ENCODE data around the gene OR10J1.
"Not testable (repeated sequence)": the region's sequence is repeated elsewhere in the genome, so short reads cannot be mapped to it uniquely, and the experiment has no call there.

Gene OR10J1

GRCh38 chr1:159439422-159439821 is at the start of gene OR10J1:
Gene OR10J1 (plus strand): TSS chr1:159439722. CDS start chr1:159439792, 70 bp downstream.
- no peak for DNase-seq

DNA sequence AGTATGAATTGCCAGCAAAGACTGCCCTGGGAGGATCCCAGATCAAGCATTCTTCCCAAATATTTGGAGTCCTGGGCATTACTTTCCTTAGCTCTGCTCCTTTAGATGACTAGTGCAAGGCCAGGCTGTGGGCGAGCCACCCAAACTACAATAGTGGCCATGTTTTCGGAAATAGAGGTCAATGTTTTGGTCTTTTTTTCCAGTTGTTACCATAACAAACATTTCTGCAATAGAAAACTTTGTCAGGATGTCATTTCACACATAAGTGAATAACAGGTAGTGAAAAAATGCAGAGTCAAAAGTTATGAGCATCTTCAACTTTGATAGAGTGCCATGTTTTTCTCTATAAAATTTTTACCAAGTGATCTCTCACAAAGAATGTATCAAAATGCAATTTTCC is 32.7 kb upstream of the OR10J1 start:
- DNase-seq = no peak

- no peak for DNase-seq
These were observed 30.6 kb upstream of the OR10J1 start for GRCh38 chr1:159408862-159409400.

DNA sequence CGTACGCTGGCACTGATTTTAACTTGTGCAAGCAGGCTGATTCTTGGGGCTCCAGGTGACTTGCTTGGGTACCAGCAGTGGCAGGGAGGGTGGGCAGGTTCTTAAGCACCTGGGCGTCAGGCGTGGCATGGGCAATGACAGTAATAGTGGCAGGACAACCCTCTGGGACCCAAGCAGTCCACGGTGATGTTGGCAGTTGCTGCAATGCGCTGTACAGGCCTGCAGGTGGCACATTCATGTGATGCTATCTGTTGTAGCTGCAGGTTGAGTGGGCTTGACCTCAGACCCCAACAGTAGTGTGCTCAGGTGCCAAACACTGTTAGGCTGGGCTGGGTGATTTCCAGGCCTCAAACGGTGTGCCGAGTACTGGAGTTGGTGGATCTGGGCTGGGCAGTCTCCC is 17.7 kb upstream of the OR10J1 start:
- no peak for DNase-seq

DNA sequence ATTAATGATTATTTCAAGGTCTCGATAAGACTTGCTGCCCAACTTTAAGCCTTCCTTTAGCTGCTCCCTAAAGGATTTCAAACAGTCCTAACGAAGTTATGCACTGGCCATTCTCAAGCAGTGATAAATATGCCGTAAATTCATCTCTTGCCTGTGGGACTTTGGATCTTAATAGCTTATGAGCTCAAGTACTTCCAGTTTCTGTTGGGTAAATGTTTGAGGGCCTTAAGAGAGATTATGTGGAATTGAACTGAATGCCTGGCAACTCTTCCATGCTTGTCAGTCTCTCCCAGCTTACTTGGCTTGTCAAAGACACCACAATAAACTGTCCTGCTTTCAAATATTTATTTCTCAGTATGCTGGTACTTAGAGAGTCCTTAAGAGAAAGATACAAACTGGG is 11.0 kb upstream of the OR10J1 start:
- DNase-seq = no peak

GRCh38 chr1:159429074-159429861 is 10.3 kb upstream of the OR10J1 start:
- DNase-seq = no peak

DNA sequence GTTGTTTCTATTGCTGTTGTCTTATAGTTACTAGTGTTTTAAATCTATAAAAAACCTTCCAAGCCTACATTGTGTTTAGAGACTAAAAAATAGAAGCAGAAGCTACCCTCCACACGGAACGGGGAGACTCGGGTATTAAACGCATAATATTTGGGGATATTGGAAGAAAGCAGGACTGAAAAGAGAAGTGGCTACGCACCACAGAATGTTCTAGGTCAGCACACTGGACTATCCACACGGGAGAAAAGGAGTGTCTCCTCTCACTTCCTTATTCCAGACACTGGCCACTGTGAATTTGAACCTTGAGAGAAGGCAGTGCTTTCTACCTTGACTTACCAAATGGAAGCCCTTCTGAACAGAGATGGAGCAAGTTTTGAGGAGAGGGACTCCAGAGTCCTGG is 8.5 kb upstream of the OR10J1 start:
- no peak for DNase-seq

DNA sequence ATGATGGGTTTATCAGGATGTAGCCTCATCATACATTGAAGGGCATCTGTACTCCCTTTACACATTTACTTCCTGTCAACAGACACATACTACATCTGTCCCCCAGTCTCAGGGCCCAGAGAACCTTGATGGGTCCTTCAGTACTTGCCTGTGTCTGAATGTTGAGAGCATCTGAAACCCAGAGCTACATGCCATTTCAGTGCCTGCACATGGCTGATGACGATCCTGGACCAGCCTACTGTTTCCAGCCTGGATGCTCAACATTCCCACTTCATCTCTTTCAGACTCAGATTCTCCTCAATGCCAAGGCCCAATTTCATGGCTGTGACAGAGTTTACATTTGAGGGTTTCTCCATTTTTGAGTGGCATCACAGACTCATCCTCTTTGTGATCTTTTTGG is 7.6 kb upstream of the OR10J1 start, which contains the start of gene OR10J4:
Gene OR10J4 (plus strand): TSS at position 301 of the 400 bp plus-strand sequence.
- no peak for DNase-seq

DNA sequence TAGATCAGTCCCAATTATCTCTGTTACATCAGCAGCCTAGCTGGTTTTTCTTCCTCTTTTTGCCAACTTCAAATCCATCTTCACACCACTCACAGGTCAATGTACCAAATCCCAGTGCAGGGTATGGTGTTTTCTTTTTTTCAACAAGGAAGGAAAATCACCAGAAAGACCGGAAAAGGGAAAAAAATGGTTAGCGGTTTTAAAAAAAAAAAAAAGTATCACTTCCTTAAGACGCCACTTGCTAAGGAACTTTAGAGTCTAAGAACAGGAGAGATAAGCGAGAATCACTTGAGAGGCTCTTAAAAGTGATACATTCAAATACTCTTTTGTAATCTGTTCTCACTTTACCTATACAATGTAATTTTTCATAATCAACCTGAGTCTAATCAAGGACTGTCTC is 3.1 kb upstream of the OR10J1 start:
- DNase-seq = no peak

DNA sequence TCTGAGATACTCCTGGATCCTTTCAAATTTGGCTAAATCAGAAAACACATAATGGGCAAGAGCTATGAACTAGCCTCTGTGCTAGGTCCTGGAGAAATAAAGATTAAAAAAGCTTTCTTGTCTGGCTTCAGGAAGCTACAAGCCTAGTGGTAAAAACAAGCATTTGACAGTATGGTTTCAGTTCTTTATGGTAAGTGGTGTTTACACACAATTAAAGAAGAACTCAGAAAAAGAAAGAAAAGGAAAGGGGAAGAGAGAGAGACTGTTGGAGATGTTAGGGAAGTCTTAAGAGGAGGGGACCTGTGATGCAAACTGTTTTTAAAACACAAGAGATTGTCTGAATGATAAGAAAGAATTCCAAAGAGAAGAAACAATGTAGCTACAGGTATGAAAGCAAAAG is 1.8 kb downstream of the OR10J1 start:
- DNase-seq = no peak

DNA sequence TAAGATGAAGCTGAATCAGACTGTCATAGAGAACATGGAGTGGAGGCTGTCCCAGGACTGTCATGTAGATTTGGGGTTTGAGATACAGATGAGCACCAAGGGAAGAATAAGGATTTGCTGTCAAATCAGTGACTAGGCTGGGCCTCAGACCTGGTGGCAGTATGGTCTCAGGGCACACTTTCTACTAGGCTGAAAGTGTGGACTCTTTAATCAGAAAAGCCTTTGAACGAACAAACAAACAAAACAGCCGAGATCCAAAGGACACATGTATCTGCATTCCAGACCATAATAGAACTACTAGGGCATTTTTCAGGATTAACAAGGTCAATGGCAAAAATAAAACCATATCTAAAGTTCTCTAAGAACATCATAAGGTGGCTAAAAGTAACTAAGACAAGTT is 2.9 kb downstream of the OR10J1 start:
- DNase-seq = no peak

DNA sequence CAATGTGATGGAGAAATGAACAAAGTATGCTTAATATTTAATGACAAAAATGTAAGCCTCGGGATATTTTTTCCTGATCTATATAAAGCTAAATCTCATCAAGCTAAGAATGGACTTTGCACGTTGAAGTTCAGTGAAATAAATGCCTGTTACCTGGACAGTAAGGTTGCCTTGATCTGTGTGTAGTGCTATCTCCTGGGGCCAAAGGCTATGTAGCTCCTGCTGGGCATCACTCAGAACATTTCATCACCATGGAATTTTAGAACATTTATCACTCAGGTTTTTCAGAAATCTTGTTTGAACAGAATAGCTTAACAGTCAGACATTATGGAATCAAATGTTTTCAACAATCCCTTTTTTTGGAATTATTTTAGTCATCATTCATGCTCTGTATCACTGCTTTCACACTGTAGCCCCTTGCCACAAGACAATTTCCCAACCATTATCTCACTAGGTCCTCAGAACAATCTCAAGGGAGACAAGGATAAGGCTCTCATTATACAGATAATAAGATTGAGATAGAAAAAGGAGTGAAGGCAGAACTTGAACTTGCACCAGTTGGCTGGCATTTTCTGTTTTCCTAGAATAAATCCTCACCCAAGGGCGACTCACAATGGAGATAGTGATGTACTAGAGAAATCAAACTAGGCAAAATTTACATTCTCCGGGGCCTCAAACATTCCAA is 3.7 kb downstream of the OR10J1 start:
- no peak for DNase-seq

GRCh38 chr1:159444511-159444910 is 5.0 kb downstream of the OR10J1 start:
- no peak for DNase-seq

DNA sequence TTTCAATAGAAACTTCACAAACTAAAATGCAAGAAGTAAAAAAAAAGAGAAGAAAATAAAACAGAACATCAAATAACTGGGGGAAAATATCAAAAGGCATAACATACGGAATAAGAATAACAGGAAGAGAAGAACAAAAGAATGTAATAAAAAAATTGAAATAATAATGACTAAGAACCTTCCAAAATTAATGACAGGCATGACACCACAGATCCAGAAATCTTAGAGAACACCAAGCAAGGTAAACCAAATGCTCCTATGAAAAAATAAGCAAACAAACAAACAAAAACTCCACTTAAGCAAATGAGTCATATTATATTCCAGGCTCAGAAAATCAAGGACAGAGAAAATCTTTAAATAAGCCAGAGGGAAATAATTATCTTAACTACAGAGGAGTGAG is 8.7 kb downstream of the OR10J1 start:
- no peak for DNase-seq

DNA sequence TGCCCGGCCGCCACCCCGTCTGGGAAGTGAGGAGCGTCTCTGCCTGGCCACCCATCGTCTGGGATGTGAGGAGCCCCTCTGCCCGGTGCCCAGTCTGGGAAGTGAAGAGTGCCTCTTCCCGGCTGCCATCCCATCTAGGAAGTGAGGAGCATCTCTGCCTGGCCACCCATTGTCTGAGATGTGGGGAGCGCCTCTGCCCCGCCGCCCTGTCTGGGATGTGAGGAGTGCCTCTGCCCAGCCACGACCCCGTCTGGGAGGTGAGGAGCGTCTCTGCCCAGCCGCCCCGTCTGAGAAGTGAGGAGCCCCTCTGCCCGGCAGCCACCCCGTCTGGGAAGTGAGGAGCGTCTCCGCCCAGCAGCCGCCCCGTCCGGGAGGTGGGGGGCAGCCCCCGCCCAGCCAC is 10.1 kb downstream of the OR10J1 start:
- not testable (repeated sequence) for DNase-seq

DNA sequence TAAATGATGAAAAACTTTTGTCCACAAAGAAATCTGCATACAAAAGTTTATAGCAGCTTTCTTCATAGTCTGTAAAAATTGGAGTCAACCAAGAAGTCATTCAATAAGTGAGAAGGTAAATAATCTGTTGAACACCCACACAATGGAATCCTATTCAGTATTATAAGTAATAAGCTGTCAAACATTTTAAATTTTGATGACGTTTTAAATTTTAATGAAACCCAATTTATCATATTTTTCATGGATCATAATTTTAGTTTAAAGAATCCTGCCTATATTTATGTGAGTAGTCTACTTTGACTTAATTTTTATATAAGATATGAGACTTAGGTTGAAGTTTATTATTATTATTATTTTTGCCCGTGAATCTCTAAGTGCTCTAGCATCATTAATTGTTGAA is 20.0 kb downstream of the OR10J1 start:
- no peak for DNase-seq

DNA sequence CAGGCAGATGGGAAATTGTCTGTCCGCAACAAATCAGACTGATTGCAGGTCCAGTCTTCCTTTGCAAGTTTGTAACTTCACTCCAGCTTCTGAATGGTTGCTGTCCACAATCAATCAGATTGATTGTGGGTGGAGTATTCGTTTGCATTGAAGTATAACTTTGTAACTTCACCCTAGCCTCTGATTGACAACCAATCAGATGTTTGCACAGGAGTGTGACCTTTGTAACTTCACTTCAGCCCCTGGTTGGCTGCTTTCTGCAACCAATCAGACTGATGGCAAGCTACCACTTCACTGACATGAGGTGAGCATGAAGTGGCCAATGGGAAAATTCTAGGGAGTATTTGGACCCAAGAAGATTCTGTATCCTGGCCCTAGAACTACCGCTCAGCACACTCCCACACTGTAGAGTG is 25.7 kb downstream of the OR10J1 start:
- DNase-seq = no peak

DNA sequence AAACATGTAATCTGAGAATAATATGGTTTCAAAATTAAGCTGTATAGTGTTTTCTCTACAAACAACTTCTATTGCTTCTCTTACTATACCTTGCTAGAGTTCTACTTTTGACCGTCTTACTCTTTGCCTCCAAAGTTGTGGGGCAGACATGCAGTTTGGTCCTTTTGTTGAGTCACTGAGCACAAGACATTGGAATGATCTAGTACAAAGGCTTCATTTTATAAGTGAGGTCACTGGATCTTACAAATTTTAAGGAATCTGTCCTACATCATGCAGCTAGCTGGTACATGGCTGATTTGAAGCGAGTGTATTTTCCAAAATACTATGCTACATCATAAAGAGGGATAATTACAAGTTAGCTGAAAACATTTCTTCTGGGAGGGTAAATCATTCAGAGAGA is 28.8 kb downstream of the OR10J1 start:
- no peak for DNase-seq

- no peak for DNase-seq
These were observed 30.5 kb downstream of the OR10J1 start for GRCh38 chr1:159469921-159470533.

DNA sequence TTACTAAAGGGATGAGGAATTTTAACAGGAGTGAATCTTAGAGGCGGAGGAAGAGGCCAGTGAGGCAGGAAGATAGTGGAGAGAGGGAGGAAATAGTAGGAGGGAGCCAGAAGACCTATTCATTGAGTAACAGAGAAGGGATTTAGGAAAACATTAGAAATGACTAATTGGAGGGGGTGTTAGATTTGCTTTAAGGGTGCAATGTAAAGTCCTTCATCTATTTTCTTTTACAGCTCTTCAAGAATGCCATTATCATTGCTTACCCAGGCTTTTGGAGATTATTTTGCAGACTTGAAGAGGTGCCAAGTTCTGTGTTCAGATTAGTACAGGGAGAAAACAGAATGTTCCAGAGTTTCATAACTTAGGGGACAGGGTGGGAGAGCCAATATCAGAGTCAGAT is 33.8 kb downstream of the OR10J1 start:
- no peak for DNase-seq

DNA sequence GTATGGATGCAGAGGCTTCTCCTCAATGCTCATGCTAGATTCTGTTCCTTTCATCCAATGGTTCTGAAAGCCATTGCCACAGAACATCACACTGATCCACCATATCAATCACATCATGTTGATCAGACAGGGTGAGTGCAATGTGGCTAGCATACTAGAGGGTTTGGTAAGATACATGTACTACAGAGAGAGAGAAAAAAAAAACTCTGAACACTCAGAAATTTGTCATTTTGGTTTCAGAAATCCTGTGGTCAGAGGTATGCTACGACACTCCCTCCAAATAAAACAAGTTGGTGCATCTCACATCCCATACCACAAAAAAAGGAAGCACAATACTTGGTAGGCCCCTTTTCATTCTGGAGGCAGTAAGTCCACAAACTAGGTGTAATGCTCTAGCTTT is 35.4 kb downstream of the OR10J1 start:
- DNase-seq = no peak

- no peak for DNase-seq
These were observed 44.0 kb downstream of the OR10J1 start for GRCh38 chr1:159483501-159483900.

All from NCI-H1048 (cell line).